Neural cell (in vitro differentiated cells): ENCODE data around the gene RBM42. TPM values are rescaled to one million over a fixed set of nuclear protein-coding genes. Genes with fewer than 3 reads are reported as not detected.

ENCODE experiments used
- H2AFZ ChIP-seq: fragments of 200-600, 300-800 bp; sonication (generic), shearing (Covaris generic); 2 replicates; pipeline ENCODE4 v1.6.0; 2014; ENCODE audit warnings: low read depth, mild to moderate bottlenecking, antibody characterized with exemption, low read length, moderate library complexity
- H3F3A ChIP-seq: fragments of 200-600 bp; shearing (Covaris generic); 2 replicates; pipeline ENCODE4 v1.6.1; 2016; ENCODE audit warnings: mild to moderate bottlenecking, moderate library complexity, mixed read lengths, antibody characterized with exemption, low read length; ENCODE audit not compliant: insufficient read depth, poor library complexity, severe bottlenecking
- H3K27ac ChIP-seq: fragments of 200-600, 300-800 bp; sonication (generic), shearing (Covaris generic); 2 replicates; pipeline ENCODE4 v1.5.1; 2014; ENCODE audit warnings: mild to moderate bottlenecking, low read length, moderate library complexity
- H3K27me3 ChIP-seq: fragments of 300-800, 200-600 bp; sonication (generic), shearing (Covaris generic); 2 replicates; pipeline ENCODE4 v1.6.0; 2014; ENCODE audit warnings: mild to moderate bottlenecking, low read depth, low read length, moderate library complexity; ENCODE audit not compliant: insufficient read depth
- H3K36me3 ChIP-seq: fragments of 300-800, 200-600 bp; sonication (generic), shearing (Covaris generic); 2 replicates; pipeline ENCODE4 v1.5.1; 2014; ENCODE audit warnings: mild to moderate bottlenecking, antibody characterized with exemption, low read length, moderate library complexity; ENCODE audit not compliant: insufficient read depth
- H3K4me2 ChIP-seq: fragments of 300-800, 200-600 bp; sonication (generic), shearing (Covaris generic); 2 replicates; pipeline ENCODE4 v1.6.0; 2014; ENCODE audit warnings: mild to moderate bottlenecking, low read length
- H3K4me3 ChIP-seq: fragments of 300-800, 200-600 bp; sonication (generic), shearing (Covaris generic); 2 replicates; pipeline ENCODE4 v1.5.1; 2014; ENCODE audit warnings: mild to moderate bottlenecking, low read length, moderate library complexity
- H3K79me2 ChIP-seq: fragments of 200-600 bp; shearing (Covaris generic); replicated peaks from 2 replicates; pipeline ENCODE4 v1.6.0; 2014; ENCODE audit warnings: mild to moderate bottlenecking, low read length, moderate library complexity; ENCODE audit not compliant: insufficient read depth
- H3K9ac ChIP-seq: fragments of 300-800, 200-600 bp; sonication (generic), shearing (Covaris generic); 2 replicates; pipeline ENCODE4 v1.6.1; 2016; ENCODE audit warnings: mild to moderate bottlenecking, low read length, mixed read lengths
- H3K9me2 ChIP-seq: fragments of 200-600 bp; shearing (Covaris generic); 2 replicates; pipeline ENCODE4 v1.6.1; 2016; ENCODE audit warnings: mild to moderate bottlenecking, low read length, mixed read lengths; ENCODE audit not compliant: insufficient read depth
- H3K9me3 ChIP-seq: fragments of 200-600, 300-800 bp; sonication (generic), shearing (Covaris generic); 2 replicates; pipeline ENCODE4 v1.6.1; 2016; ENCODE audit warnings: mild to moderate bottlenecking, mixed run types, low read length, moderate library complexity, mixed read lengths
- H4K20me1 ChIP-seq: fragments of 200-600 bp; shearing (Covaris generic); 2 replicates; pipeline ENCODE4 v1.6.1; 2016; ENCODE audit warnings: mild to moderate bottlenecking, mixed run types; ENCODE audit not compliant: insufficient read depth
- EP300 ChIP-seq: fragments of 450-650 bp; conservative IDR thresholded peaks from 2 replicates; pipeline ENCODE4 v1.6.1; 2014; ENCODE audit warnings: antibody characterized with exemption, mild to moderate bottlenecking, moderate library complexity; ENCODE audit not compliant: poor library complexity, severe bottlenecking
- EZH2 ChIP-seq: fragments of 200-600, 300-800 bp; shearing (Covaris generic), sonication (generic); IDR thresholded peaks from 2 replicates; pipeline ENCODE4 v1.6.1; 2014; ENCODE audit warnings: antibody characterized with exemption, low read length, borderline replicate concordance, mild to moderate bottlenecking; ENCODE audit not compliant: insufficient read depth, poor library complexity, severe bottlenecking
- MXI1 ChIP-seq: fragments of 450-650 bp; conservative IDR thresholded peaks from 2 replicates; pipeline ENCODE4 v1.6.1; 2014; ENCODE audit warnings: antibody characterized with exemption, mild to moderate bottlenecking; ENCODE audit not compliant: poor library complexity, severe bottlenecking
- POLR2AphosphoS5 ChIP-seq: IDR thresholded peaks from 2 replicates; pipeline ENCODE4 v1.6.1; 2012
- RAD21 ChIP-seq: fragments of 450-650 bp; conservative IDR thresholded peaks from 2 replicates; pipeline ENCODE4 v1.6.1; 2014; ENCODE audit warnings: antibody characterized with exemption, mild to moderate bottlenecking, moderate library complexity
- SMC3 ChIP-seq: fragments of 450-650 bp; conservative IDR thresholded peaks from 2 replicates; pipeline ENCODE4 v1.6.1; 2014; ENCODE audit warnings: antibody characterized with exemption, mild to moderate bottlenecking, moderate library complexity; ENCODE audit not compliant: poor library complexity
- TAF1 ChIP-seq: IDR thresholded peaks from 2 replicates; pipeline ENCODE4 v1.6.1; 2012; ENCODE audit warnings: low read depth
- polyA plus RNA-seq: library from polyadenylated mRNA; depleted of rRNA; stranded (reverse); fragments of >200 nt; gene quantifications from 2 replicates; pipeline ENCODE4 v1.2.3, GENCODE V29; 2014
- TF ChIP-seq, protein P1 (sequence below): fragments of 450-650 bp; IDR thresholded peaks from 2 replicates; pipeline ENCODE4 v1.5.1; 2014; ENCODE audit warnings: antibody characterized with exemption, mild to moderate bottlenecking, moderate library complexity; ENCODE audit not compliant: poor library complexity, severe bottlenecking
- TF ChIP-seq, protein P2 (sequence below): IDR thresholded peaks from 2 replicates; pipeline ENCODE4 v1.6.1; 2012; ENCODE audit warnings: borderline replicate concordance

Gene RBM42
- polyA plus RNA-seq, 1 donor from 2014 or later: 58.5 TPM

DNA sequence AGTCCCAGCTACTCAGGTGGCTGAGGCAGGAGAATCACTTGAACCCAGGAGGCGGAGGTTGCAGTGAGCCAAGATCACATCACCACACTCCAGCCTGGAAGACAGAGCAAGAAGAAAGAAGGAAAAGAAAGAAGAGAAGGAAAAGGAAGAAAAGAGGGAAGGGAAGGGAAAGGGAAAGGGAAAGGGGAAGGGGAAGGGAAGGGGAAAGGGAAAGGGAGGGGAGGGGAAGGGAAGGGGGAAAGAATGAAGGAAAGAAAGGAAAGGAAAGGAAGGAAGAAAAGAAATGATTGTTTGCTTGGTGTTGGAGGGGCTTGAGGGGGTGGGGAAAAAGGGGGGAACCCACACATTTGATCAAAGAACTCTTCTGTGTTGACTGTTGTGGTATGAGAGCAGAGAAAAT lies 32.9 kb upstream of the RBM42 start:
- H3K9me3 ChIP-seq: no peaks in the 10 kb centered on the region
- TF ChIP-seq EP300 (no peak), SMC3 (no peak), TAF1 (no peak), MXI1 (no peak), RAD21 (no peak), EZH2 (no peak)
- TF ChIP-seq, protein P1, sequence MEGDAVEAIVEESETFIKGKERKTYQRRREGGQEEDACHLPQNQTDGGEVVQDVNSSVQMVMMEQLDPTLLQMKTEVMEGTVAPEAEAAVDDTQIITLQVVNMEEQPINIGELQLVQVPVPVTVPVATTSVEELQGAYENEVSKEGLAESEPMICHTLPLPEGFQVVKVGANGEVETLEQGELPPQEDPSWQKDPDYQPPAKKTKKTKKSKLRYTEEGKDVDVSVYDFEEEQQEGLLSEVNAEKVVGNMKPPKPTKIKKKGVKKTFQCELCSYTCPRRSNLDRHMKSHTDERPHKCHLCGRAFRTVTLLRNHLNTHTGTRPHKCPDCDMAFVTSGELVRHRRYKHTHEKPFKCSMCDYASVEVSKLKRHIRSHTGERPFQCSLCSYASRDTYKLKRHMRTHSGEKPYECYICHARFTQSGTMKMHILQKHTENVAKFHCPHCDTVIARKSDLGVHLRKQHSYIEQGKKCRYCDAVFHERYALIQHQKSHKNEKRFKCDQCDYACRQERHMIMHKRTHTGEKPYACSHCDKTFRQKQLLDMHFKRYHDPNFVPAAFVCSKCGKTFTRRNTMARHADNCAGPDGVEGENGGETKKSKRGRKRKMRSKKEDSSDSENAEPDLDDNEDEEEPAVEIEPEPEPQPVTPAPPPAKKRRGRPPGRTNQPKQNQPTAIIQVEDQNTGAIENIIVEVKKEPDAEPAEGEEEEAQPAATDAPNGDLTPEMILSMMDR: no peak
- TF ChIP-seq, protein P2, sequence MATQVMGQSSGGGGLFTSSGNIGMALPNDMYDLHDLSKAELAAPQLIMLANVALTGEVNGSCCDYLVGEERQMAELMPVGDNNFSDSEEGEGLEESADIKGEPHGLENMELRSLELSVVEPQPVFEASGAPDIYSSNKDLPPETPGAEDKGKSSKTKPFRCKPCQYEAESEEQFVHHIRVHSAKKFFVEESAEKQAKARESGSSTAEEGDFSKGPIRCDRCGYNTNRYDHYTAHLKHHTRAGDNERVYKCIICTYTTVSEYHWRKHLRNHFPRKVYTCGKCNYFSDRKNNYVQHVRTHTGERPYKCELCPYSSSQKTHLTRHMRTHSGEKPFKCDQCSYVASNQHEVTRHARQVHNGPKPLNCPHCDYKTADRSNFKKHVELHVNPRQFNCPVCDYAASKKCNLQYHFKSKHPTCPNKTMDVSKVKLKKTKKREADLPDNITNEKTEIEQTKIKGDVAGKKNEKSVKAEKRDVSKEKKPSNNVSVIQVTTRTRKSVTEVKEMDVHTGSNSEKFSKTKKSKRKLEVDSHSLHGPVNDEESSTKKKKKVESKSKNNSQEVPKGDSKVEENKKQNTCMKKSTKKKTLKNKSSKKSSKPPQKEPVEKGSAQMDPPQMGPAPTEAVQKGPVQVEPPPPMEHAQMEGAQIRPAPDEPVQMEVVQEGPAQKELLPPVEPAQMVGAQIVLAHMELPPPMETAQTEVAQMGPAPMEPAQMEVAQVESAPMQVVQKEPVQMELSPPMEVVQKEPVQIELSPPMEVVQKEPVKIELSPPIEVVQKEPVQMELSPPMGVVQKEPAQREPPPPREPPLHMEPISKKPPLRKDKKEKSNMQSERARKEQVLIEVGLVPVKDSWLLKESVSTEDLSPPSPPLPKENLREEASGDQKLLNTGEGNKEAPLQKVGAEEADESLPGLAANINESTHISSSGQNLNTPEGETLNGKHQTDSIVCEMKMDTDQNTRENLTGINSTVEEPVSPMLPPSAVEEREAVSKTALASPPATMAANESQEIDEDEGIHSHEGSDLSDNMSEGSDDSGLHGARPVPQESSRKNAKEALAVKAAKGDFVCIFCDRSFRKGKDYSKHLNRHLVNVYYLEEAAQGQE: no peak
- H3K79me2 ChIP-seq: no peaks in the 10 kb centered on the region
- H3K9ac ChIP-seq: no peak overlapping the region
- H4K20me1 ChIP-seq: no peaks in the 10 kb centered on the region
- H3K9me2 ChIP-seq: no peaks in the 10 kb centered on the region
- no peak overlapping the region for H3K4me3 ChIP-seq
- no peak overlapping the region for H3K27ac ChIP-seq
- H2AFZ ChIP-seq: no peak overlapping the region
- H3F3A ChIP-seq: no peaks in the 10 kb centered on the region
- no peaks in the 10 kb centered on the region for H3K36me3 ChIP-seq
- H3K4me2 ChIP-seq: no peak overlapping the region
- no peaks in the 10 kb centered on the region for H3K27me3 ChIP-seq

DNA sequence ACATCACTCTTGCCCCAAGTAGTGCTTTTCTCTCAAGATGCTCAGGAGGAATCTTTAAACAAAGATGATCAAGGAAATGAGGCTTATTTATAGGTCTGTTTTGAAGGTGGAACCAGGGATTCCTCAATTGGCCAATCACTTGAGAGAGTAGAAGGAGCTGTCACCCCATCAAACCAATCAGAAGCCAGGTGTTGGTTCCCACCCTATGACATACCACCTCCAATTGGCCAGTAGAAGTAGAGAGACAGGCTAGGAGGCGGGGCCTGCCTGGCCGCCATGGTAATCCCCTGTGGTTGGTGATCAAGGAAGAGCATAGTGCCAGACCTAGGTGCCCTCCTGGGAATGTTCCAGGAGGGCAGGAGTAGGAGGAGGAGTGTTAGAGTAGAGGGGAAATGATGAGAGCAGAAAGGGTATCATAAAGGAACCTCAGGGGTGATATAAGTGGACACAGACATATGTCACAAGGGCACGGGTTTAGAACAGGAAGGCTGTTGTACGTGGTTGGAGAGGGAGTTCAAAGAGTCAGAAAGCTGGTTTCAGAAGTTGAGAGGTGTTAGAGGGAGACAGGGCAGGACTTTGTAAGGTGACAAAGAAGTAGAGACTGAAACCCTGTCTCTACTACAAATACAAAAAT lies 32.4 kb upstream of the RBM42 start:
- Histone ChIP-seq H3F3A (no peaks in the 10 kb centered on the region), H3K4me3 (no peak overlapping the region), H4K20me1 (no peaks in the 10 kb centered on the region), H3K27ac (no peak overlapping the region), H3K79me2 (no peaks in the 10 kb centered on the region), H3K36me3 (no peaks in the 10 kb centered on the region), H3K9ac (no peak overlapping the region), H3K27me3 (no peaks in the 10 kb centered on the region), H3K9me2 (no peaks in the 10 kb centered on the region), H2AFZ (no peak overlapping the region), H3K9me3 (no peaks in the 10 kb centered on the region), H3K4me2 (no peak overlapping the region)
- no peak for TF ChIP-seq MXI1
- no peak for TF ChIP-seq TAF1
- no peak for TF ChIP-seq POLR2AphosphoS5
